SU-DHL-6 (cell line): ENCODE measurements around the gene MRPL21.

Source experiments
- CTCF ChIP-seq: fragments of 200-600 bp; sonication (generic); IDR thresholded peaks from one replicate; pipeline ENCODE4 v1.5.1; 2017; ENCODE audit warnings: antibody characterized with exemption, mild to moderate bottlenecking, low read length, moderate library complexity; ENCODE audit not compliant: insufficient read depth, poor library complexity, severe bottlenecking
- EZH2phosphoT487 ChIP-seq: fragments of 200-600 bp; sonication (generic), shearing (Covaris generic); conservative IDR thresholded peaks from 2 replicates; pipeline ENCODE4 v1.6.1; 2018; ENCODE audit warnings: mild to moderate bottlenecking, antibody characterized with exemption, low read length, moderate library complexity, mixed read lengths

- no peak for TF ChIP-seq CTCF
- TF ChIP-seq EZH2phosphoT487 = no peak
Observed at GRCh38 chr11:68852628-68853027, 51.0 kb downstream of the MRPL21 start.
